ENCODE measurements around the gene EEF1A2.
A peak's percentile ranks its signal among the peaks of the same experiment; 100 is the strongest.

EEF1A2 gene

GRCh38 chr20:63497946-63498935 is 642 bp downstream of the EEF1A2 start:
- H3K27me3 ChIP-seq (replicated peaks; ENCODE audit: insufficient read depth, low read length): peaks cover 59% of the 10 kb centered on the region
- H3K79me2 ChIP-seq (ENCODE audit: low read length): no peaks in the 10 kb centered on the region
- H3K9me3 ChIP-seq (replicated peaks; ENCODE audit: insufficient read depth, low read length): no peaks in the 10 kb centered on the region
- H3K9ac ChIP-seq (ENCODE audit: low read length): no peak overlapping the region
- H3K36me3 ChIP-seq (replicated peaks; ENCODE audit: insufficient read depth, low read length): no peaks in the 10 kb centered on the region
- H3K4me3 ChIP-seq (ENCODE audit: low read length): no peak overlapping the region
- no peaks in the 10 kb centered on the region for H3K9me2 ChIP-seq (replicated peaks; ENCODE audit: insufficient read depth, low read length)
- no peak for DNase-seq
- H3K4me1 ChIP-seq (ENCODE audit: low read length): peaks cover 8% of the 10 kb centered on the region
- H3K4me2 ChIP-seq (ENCODE audit: low read depth, low read length): no peak overlapping the region
- no peak overlapping the region for H2AFZ ChIP-seq (ENCODE audit: low read length)
- TF ChIP-seq, protein P1, sequence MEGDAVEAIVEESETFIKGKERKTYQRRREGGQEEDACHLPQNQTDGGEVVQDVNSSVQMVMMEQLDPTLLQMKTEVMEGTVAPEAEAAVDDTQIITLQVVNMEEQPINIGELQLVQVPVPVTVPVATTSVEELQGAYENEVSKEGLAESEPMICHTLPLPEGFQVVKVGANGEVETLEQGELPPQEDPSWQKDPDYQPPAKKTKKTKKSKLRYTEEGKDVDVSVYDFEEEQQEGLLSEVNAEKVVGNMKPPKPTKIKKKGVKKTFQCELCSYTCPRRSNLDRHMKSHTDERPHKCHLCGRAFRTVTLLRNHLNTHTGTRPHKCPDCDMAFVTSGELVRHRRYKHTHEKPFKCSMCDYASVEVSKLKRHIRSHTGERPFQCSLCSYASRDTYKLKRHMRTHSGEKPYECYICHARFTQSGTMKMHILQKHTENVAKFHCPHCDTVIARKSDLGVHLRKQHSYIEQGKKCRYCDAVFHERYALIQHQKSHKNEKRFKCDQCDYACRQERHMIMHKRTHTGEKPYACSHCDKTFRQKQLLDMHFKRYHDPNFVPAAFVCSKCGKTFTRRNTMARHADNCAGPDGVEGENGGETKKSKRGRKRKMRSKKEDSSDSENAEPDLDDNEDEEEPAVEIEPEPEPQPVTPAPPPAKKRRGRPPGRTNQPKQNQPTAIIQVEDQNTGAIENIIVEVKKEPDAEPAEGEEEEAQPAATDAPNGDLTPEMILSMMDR (IDR thresholded peaks at IDR 0.05; ENCODE audit: low read length): no peak
- TF ChIP-seq EZH2 (optimal IDR thresholded peaks at IDR 0.05; ENCODE audit: low read depth, low read length) (no peak), EZH2phosphoT487 (IDR thresholded peaks at IDR 0.05; ENCODE audit: low read length) (no peak)
- H3K27ac ChIP-seq (ENCODE audit: low read length): no peak overlapping the region
- no peaks in the 10 kb centered on the region for H4K20me1 ChIP-seq (ENCODE audit: insufficient read depth, low read length)
- H3F3A ChIP-seq (ENCODE audit: insufficient read depth, low read length): no peaks in the 10 kb centered on the region

DNA sequence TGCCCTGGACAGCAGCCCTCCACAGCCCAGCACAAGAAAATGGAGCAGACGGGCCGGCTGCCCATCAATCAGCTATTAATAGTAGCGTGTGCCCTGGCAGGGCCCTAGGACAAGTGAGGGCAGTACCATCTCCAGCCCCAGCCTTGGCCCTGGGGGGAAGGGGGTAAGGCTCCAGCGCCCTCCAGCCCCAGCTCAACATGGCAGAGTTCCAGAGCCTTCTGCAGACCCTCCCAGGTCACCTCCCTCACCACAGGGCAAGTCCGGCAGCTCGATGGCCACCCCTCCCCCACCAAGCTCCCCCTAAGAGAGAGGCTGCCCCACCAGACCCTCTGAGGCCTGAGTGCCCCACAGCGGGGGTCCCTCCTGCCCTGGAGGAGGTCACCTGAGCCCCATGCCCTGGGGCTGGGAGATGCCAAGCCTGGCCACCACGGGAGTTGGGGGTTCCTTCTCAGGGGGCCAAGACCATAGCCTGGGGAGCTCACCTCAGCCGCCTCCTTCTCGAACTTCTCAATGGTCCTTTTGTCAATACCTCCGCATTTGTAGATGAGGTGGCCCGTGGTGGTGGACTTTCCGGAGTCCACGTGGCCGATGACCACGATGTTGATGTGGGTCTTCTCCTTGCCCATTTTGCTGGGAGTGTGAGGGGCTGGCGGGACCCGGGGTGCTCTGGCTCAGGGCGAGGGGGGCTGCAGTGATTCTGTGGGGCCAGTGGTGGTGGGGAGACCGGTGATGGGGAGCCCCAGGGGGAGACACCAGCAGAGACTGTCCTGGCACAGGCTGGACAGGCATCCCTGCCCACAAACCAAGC is 1.5 kb downstream of the EEF1A2 start:
- H3K27me3 ChIP-seq (replicated peaks; ENCODE audit: insufficient read depth, low read length): peaks cover 51% of the 10 kb centered on the region
- no peak overlapping the region for H3K27ac ChIP-seq (ENCODE audit: low read length)
- TF ChIP-seq EZH2 (optimal IDR thresholded peaks at IDR 0.05; ENCODE audit: low read depth, low read length) (no peak), EZH2phosphoT487 (IDR thresholded peaks at IDR 0.05; ENCODE audit: low read length) (no peak)
- TF ChIP-seq, protein P1 (IDR thresholded peaks at IDR 0.05; ENCODE audit: low read length): no peak
- H3K79me2 ChIP-seq (ENCODE audit: low read length): no peaks in the 10 kb centered on the region
- no peaks in the 10 kb centered on the region for H3K9me3 ChIP-seq (replicated peaks; ENCODE audit: insufficient read depth, low read length)
- H3K9ac ChIP-seq (ENCODE audit: low read length): no peak overlapping the region
- no peak overlapping the region for H3K4me2 ChIP-seq (ENCODE audit: low read depth, low read length)
- no peak overlapping the region for H3K4me3 ChIP-seq (ENCODE audit: low read length)
- no peaks in the 10 kb centered on the region for H3K36me3 ChIP-seq (replicated peaks; ENCODE audit: insufficient read depth, low read length)
- H2AFZ ChIP-seq (ENCODE audit: low read length): no peak overlapping the region
- no peaks in the 10 kb centered on the region for H4K20me1 ChIP-seq (ENCODE audit: insufficient read depth, low read length)
- DNase-seq: no peak
- H3K4me1 ChIP-seq (ENCODE audit: low read length): peaks cover 5% of the 10 kb centered on the region
- no peaks in the 10 kb centered on the region for H3F3A ChIP-seq (ENCODE audit: insufficient read depth, low read length)
- H3K9me2 ChIP-seq (replicated peaks; ENCODE audit: insufficient read depth, low read length): no peaks in the 10 kb centered on the region

DNA sequence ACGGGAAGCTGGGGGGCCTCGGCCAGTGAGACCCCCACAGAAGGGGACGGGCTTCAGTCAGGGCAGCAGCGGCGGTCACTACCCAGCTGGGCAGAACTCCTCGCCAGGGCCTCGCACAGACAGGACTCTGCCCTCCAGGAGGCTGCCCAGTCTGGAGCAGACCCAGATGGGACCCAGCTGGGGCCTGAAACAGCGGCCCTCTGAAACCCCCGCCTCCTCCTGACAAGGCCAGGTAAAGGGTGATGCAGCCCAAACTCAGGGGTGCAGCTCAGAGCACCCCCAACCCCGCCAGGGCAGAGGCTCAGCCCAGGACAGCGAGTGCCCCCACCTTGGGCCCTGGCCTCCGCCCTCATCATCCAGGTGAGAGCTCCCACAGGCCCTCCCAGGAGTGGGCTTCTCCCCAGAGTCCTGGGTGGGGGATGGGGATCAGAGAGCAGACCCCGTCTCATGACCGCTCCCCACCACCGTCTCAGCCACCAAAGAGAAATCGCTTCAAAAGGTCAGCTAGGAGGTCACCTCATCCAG is 2.2 kb downstream of the EEF1A2 start:
- peak overlapping the region; percentile 47 for H3K4me3 ChIP-seq (ENCODE audit: low read length)
- H2AFZ ChIP-seq (ENCODE audit: low read length): peak overlapping the region; percentile 43; the same call in 1 of the 2 replicates
- DNase-seq: no peak
- H3K27ac ChIP-seq (ENCODE audit: low read length): no peak overlapping the region
- peak overlapping the region; percentile 85 for H3K4me2 ChIP-seq (ENCODE audit: low read depth, low read length)
- no peak overlapping the region for H3K9ac ChIP-seq (ENCODE audit: low read length)
- no peaks in the 10 kb centered on the region for H3K9me2 ChIP-seq (replicated peaks; ENCODE audit: insufficient read depth, low read length)
- no peaks in the 10 kb centered on the region for H3F3A ChIP-seq (ENCODE audit: insufficient read depth, low read length)
- peaks cover 51% of the 10 kb centered on the region for H3K27me3 ChIP-seq (replicated peaks; ENCODE audit: insufficient read depth, low read length)
- TF ChIP-seq EZH2 (optimal IDR thresholded peaks at IDR 0.05; ENCODE audit: low read depth, low read length) (no peak), EZH2phosphoT487 (IDR thresholded peaks at IDR 0.05; ENCODE audit: low read length) (no peak)
- TF ChIP-seq, protein P1 (IDR thresholded peaks at IDR 0.05; ENCODE audit: low read length): no peak
- H4K20me1 ChIP-seq (ENCODE audit: insufficient read depth, low read length): no peaks in the 10 kb centered on the region
- no peaks in the 10 kb centered on the region for H3K4me1 ChIP-seq (ENCODE audit: low read length)
- no peaks in the 10 kb centered on the region for H3K9me3 ChIP-seq (replicated peaks; ENCODE audit: insufficient read depth, low read length)
- no peaks in the 10 kb centered on the region for H3K79me2 ChIP-seq (ENCODE audit: low read length)
- no peaks in the 10 kb centered on the region for H3K36me3 ChIP-seq (replicated peaks; ENCODE audit: insufficient read depth, low read length)

Data from MM.1S (cell line).